K562 (cell line): ENCODE measurements around the gene MROH8. TPM values are rescaled to one million over a fixed set of nuclear protein-coding genes. Genes with fewer than 3 reads are reported as not detected.

Experiments
- CCAR2 ChIP-seq: fragments of 200-400 bp; formaldehyde crosslinking; IDR thresholded peaks from 2 replicates; pipeline ENCODE4 v1.6.1; 2017; ENCODE audit warnings: mild to moderate bottlenecking, low read depth, low read length
- DNMT1 ChIP-seq: fragments of 450-650 bp; IDR thresholded peaks from 2 replicates; pipeline ENCODE4 v1.6.1; 2016; ENCODE audit warnings: antibody characterized with exemption, mild to moderate bottlenecking
- MECOM ChIP-seq: fragments of 250-450 bp; sonication (Bioruptor Pico); IDR thresholded peaks from 2 replicates; pipeline ENCODE4 v1.8.0; 2022; ENCODE audit warnings: inconsistent platforms
- RBM39 ChIP-seq: fragments of 200-400 bp; formaldehyde crosslinking; optimal IDR thresholded peaks from 2 replicates; pipeline ENCODE3; 2018; ENCODE audit warnings: low read depth, low read length
- SREBF1 ChIP-seq: fragments of 150-350 bp; IDR thresholded peaks from 2 replicates; pipeline ENCODE4 v1.6.1; 2014; ENCODE audit warnings: antibody characterized with exemption, low read depth, low read length, borderline replicate concordance
- THAP7 ChIP-seq: fragments of 250-450 bp; sonication (Bioruptor Pico); IDR thresholded peaks from 2 replicates; pipeline ENCODE4 v1.5.0; 2021
- ZC3H4 ChIP-seq: sonication (generic); formaldehyde crosslinking; IDR thresholded peaks from 2 replicates; pipeline ENCODE4 v1.9.0; 2021; ENCODE audit warnings: missing genetic modification reagents, borderline replicate concordance
- ZNF12 ChIP-seq: sonication (generic); formaldehyde crosslinking; IDR thresholded peaks from 2 replicates; pipeline ENCODE4 v1.4.0; 2020; ENCODE audit warnings: mild to moderate bottlenecking, missing genetic modification reagents
- ZNF140 ChIP-seq: fragments of 250-450 bp; sonication (Bioruptor Pico); IDR thresholded peaks from 2 replicates; pipeline ENCODE4 v1.8.0; 2021; ENCODE audit warnings: moderate library complexity, mild to moderate bottlenecking, inconsistent platforms
- ZNF165 ChIP-seq: fragments of 250-450 bp; sonication (Bioruptor Pico); IDR thresholded peaks from 2 replicates; pipeline ENCODE4 v1.4.0; 2020; ENCODE audit warnings: borderline replicate concordance
- polyA plus RNA-seq, 8 experiments: library from polyadenylated mRNA; depleted of rRNA in 4 of 8; stranded (reverse) in 5 of 8; unstranded in 3 of 8; fragments of >200 nt; fragmentation: Nextera tagmentation in 2 of 8; fragmentation: Illumina TruSeq in 1 of 8; extraction: Ambion mirVana in 2 of 8; extraction: Trizol in 1 of 8; gene quantifications; 2 replicates each; pipeline versions ENCODE4 v1.2.1 to v1.2.3, GENCODE V29; 2011 to 2014; ENCODE audit warnings: inconsistent platforms in 1 of 8, missing spikeins in 1 of 8
- total RNA-seq, 7 experiments: library from RNA; depleted of rRNA in 6 of 7; stranded (reverse); fragments of >200 nt in 6 of 7; fragmentation: Illumina TruSeq in 2 of 7; extraction: Trizol in 2 of 7; gene quantifications; 2 replicates each; pipeline versions ENCODE4 v1.2.1 to v1.2.3, GENCODE V29; 2011 to 2021; ENCODE audit warnings: low replicate concordance in 1 of 7
- TF ChIP-seq, protein P1 (sequence below): fragments of 450-650 bp; IDR thresholded peaks from 2 replicates; pipeline ENCODE4 v1.6.1; 2018; ENCODE audit warnings: mild to moderate bottlenecking, low read depth; ENCODE audit not compliant: partially characterized antibody

The MROH8 gene
- total and polyA plus RNA-seq, 9 of the 15 experiments (the other 6 are each of a cell fraction or from before 2014, with no cell fraction given): 0.21 to 1.5 (median 0.78) TPM

- TF ChIP-seq, protein P1, sequence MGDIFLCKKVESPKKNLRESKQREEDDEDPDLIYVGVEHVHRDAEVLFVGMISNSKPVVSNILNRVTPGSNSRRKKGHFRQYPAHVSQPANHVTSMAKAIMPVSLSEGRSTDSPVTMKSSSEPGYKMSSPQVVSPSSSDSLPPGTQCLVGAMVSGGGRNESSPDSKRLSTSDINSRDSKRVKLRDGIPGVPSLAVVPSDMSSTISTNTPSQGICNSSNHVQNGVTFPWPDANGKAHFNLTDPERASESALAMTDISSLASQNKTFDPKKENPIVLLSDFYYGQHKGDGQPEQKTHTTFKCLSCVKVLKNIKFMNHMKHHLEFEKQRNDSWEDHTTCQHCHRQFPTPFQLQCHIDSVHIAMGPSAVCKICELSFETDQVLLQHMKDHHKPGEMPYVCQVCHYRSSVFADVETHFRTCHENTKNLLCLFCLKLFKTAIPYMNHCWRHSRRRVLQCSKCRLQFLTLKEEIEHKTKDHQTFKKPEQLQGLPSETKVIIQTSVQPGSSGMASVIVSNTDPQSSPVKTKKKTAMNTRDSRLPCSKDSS: no peak
- TF ChIP-seq RBM39 (no peak), ZNF165 (CRISPR knock-in tag) (no peak), ZNF12 (CRISPR knock-in tag) (no peak), CCAR2 (no peak), ZNF140 (CRISPR knock-in tag) (no peak), ZC3H4 (CRISPR knock-in tag) (no peak), THAP7 (CRISPR knock-in tag) (no peak), DNMT1 (no peak), MECOM (CRISPR knock-in tag) (no peak), SREBF1 (no peak)
These were observed 45.8 kb upstream of the MROH8 start (continued) for GRCh38 chr20:37225146-37225545.
